H1 (cell line): ENCODE measurements around the gene COL19A1. TPM values are rescaled to one million over a fixed set of nuclear protein-coding genes. Genes with fewer than 3 reads are reported as not detected.

Experiments
- BCL11A ChIP-seq, 2 experiments: IDR thresholded peaks; one replicate each; pipeline ENCODE4 v1.6.1; 2011; ENCODE audit warnings: low read depth in 2 of 2, low read length in 2 of 2, mild to moderate bottlenecking in 2 of 2
- polyA plus RNA-seq, 7 experiments: library from polyadenylated mRNA; depleted of rRNA in 3 of 7; stranded (reverse) in 5 of 7; unstranded in 2 of 7; fragments of >200 nt in 5 of 7; fragments of 200-250 nt in 2 of 7; gene quantifications; 1 replicate in 5 of 7; 2 replicates in 1 of 7; 4 replicates in 1 of 7; pipeline versions ENCODE4 v1.2.1 to v1.2.3, GENCODE V29; 2011 to 2013; ENCODE audit warnings: missing spikeins in 2 of 7, mixed read lengths in 2 of 7
- total RNA-seq: library from RNA; stranded (reverse); fragmentation: NEBNext Ultra II Directional; extraction: Animal tissue kit (Norgen Biotek cat#: 25700); gene quantifications from 2 replicates; pipeline ENCODE4 v1.2.1, GENCODE V29; 2021
- TF ChIP-seq, protein P1 (sequence below): fragments of 300-600 bp; sonication (generic); IDR thresholded peaks from 2 replicates; pipeline ENCODE4 v1.7.1; 2012; ENCODE audit warnings: low read length, moderate library complexity, mild to moderate bottlenecking, inconsistent platforms; ENCODE audit not compliant: insufficient replicate concordance

COL19A1 gene
- total and polyA plus RNA-seq, 2 of the 8 experiments (the other 6 are each of a cell fraction or from before 2014, with no cell fraction given), result not detected

DNA sequence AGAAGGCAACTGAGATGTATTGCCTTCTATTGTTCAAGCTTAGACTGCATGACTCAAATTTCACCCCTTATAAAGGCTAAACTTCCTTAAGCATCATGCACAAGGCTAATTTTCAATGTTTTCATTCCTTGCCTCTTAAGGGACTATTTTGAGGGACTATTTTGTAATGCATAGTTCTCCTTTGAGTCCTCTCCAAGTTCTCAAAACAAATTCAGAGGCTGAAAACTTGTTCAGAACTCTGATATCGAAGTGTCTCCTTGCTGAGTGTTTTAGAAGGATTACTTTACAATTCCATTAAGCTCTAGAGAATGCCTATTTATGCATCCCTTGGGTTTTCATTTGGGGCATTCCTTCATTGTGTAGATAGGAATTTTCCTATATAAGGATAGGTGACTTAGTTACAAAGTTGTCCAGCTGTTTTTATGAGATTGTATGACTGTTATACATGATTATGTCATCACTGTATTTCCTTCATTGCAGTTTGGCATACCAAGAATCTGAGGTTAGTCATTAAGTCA, 41.7 kb downstream of the COL19A1 start (continued):
- TF ChIP-seq, protein P1, sequence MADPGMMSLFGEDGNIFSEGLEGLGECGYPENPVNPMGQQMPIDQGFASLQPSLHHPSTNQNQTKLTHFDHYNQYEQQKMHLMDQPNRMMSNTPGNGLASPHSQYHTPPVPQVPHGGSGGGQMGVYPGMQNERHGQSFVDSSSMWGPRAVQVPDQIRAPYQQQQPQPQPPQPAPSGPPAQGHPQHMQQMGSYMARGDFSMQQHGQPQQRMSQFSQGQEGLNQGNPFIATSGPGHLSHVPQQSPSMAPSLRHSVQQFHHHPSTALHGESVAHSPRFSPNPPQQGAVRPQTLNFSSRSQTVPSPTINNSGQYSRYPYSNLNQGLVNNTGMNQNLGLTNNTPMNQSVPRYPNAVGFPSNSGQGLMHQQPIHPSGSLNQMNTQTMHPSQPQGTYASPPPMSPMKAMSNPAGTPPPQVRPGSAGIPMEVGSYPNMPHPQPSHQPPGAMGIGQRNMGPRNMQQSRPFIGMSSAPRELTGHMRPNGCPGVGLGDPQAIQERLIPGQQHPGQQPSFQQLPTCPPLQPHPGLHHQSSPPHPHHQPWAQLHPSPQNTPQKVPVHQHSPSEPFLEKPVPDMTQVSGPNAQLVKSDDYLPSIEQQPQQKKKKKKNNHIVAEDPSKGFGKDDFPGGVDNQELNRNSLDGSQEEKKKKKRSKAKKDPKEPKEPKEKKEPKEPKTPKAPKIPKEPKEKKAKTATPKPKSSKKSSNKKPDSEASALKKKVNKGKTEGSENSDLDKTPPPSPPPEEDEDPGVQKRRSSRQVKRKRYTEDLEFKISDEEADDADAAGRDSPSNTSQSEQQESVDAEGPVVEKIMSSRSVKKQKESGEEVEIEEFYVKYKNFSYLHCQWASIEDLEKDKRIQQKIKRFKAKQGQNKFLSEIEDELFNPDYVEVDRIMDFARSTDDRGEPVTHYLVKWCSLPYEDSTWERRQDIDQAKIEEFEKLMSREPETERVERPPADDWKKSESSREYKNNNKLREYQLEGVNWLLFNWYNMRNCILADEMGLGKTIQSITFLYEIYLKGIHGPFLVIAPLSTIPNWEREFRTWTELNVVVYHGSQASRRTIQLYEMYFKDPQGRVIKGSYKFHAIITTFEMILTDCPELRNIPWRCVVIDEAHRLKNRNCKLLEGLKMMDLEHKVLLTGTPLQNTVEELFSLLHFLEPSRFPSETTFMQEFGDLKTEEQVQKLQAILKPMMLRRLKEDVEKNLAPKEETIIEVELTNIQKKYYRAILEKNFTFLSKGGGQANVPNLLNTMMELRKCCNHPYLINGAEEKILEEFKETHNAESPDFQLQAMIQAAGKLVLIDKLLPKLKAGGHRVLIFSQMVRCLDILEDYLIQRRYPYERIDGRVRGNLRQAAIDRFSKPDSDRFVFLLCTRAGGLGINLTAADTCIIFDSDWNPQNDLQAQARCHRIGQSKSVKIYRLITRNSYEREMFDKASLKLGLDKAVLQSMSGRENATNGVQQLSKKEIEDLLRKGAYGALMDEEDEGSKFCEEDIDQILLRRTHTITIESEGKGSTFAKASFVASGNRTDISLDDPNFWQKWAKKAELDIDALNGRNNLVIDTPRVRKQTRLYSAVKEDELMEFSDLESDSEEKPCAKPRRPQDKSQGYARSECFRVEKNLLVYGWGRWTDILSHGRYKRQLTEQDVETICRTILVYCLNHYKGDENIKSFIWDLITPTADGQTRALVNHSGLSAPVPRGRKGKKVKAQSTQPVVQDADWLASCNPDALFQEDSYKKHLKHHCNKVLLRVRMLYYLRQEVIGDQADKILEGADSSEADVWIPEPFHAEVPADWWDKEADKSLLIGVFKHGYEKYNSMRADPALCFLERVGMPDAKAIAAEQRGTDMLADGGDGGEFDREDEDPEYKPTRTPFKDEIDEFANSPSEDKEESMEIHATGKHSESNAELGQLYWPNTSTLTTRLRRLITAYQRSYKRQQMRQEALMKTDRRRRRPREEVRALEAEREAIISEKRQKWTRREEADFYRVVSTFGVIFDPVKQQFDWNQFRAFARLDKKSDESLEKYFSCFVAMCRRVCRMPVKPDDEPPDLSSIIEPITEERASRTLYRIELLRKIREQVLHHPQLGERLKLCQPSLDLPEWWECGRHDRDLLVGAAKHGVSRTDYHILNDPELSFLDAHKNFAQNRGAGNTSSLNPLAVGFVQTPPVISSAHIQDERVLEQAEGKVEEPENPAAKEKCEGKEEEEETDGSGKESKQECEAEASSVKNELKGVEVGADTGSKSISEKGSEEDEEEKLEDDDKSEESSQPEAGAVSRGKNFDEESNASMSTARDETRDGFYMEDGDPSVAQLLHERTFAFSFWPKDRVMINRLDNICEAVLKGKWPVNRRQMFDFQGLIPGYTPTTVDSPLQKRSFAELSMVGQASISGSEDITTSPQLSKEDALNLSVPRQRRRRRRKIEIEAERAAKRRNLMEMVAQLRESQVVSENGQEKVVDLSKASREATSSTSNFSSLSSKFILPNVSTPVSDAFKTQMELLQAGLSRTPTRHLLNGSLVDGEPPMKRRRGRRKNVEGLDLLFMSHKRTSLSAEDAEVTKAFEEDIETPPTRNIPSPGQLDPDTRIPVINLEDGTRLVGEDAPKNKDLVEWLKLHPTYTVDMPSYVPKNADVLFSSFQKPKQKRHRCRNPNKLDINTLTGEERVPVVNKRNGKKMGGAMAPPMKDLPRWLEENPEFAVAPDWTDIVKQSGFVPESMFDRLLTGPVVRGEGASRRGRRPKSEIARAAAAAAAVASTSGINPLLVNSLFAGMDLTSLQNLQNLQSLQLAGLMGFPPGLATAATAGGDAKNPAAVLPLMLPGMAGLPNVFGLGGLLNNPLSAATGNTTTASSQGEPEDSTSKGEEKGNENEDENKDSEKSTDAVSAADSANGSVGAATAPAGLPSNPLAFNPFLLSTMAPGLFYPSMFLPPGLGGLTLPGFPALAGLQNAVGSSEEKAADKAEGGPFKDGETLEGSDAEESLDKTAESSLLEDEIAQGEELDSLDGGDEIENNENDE, result no peak
- no peak for TF ChIP-seq BCL11A (IDR thresholded peaks at IDR 0.05; ENCODE audit: low read depth in 2 of 2, low read length in 2 of 2)
